Non-pigmented ciliary epithelial cell (primary cell): ENCODE results near the gene CEP170B.
"Not testable (repeated sequence)": the region's sequence is repeated elsewhere in the genome, so short reads cannot be mapped to it uniquely, and the experiment has no call there.

ENCODE experiments used
- DNase-seq: peaks from one replicate; pipeline ENCODE4 v3.0.0-alpha.2; 2010; ENCODE audit warnings: low read depth

Gene CEP170B

DNA sequence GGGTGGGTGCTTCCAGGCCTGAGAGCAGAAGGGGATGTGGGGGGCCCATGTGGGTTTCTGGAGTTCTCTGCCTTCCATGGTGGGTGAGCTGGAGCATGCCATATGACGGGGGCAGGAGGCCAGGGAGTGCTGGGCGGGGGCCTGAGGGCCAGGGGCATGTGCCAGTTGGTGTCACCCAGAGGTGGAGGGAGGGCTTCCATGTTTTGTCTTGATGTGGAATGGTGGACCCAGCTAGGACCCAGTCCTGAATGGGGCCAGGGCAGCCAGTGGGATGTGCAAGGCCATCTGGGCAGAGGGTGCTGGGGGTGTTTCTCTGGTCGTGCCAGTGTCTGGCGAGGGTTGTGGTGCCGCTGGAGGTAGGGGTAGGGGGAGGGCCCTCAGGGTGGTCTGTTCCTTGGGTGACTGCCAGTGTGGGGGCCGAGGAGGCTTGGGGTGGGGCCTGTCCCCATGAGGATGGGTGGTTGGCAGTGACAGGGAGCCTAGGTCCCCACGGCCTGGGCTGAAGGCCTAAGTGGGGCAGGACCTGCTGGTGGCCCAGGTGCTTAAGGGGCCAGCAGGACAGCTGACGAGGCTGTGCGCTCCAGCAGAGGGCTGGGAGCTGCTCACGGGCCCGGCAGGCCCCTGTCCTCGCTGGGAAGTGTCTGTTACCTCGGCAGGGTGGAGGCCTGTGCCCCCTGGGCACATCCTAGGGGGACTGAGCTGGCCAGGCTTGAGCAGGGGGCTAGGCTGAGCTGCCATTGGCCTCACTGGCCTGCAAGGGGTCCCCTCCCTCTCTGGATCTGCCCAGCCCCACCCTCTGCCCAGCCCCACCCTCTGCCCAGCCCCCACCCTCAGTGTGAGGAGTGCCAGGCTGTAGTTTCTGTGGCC lies 26.8 kb downstream of the CEP170B start:
- no peak for DNase-seq

DNA sequence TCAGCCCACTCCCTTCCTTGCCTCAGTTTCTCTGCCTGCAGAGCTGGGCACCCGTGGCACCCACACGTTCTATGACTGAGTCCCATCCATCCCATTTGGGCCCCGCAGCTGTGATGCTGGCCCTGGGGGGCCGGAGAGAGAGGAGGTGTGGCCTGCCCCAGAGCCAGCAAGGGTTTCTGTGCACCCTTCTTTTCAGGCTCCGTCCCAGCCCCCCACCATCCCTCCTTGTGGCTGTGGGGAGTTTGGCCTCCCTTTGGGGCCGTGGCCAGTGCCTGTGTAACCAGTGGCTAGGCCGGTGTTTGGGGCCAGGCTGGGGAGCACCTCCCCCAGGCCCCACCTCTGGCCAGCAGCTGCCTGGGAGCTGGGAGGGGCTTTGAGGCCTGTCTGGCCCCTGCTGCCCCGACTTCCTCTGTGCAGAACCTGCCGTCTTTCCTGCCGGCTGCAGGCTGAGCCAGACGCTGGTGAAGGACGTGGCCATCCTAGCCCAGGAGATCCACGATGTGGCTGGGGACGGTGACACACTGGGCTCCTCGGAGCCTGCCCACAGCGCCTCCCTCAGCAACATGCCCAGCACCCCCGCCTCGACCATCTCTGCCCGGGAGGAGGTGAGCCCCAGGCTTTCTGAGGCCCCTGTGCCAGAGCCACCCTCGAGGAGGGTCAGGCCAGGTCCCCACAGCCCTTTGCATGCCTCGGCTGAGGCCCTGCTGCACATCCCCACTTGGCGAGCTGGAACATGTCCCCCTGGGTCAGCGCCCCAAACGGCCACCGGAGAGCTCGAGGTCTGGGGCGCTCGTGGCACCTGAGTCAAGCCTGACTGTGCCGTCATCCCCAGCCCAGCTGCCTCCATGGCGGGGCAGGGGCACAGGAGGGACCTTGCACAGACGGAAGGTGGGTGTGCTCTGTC lies 27.7 kb downstream of the CEP170B start:
- DNase-seq, result no peak

DNA sequence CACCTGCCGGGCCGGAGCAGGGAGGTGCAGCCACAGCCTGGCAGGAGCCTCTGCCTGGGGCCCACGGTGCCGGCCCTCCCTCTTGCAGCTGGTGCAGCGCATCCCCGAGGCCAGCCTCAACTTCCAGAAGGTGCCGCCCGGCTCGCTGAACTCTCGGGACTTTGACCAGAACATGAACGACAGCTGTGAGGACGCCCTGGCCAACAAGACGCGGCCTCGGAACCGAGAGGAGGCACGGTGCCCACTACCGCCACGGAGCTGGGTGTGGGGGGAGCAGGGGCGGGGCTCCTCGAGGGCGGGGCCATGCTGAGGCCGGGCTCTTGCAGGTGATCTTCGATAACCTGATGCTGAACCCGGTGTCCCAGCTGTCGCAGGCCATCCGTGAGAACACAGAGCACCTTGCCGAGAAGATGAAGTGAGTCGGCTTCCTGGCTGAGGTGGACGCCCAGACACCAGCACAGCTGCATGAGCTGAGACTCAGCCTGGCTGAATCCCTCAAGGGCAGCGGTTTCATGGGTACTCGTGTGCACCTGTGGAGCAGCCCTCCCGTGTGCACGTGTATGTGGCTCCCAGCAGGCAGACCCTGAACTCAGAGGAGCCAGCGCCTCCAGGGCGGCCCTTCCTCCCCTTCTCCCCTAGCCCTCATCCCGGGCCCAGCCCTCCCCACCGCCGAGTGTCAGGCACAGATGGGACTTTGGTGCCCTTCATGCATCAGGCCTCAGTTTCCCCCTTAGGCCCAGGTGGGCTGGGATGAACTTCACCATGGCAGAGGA lies 28.6 kb downstream of the CEP170B start:
- no peak for DNase-seq

DNA sequence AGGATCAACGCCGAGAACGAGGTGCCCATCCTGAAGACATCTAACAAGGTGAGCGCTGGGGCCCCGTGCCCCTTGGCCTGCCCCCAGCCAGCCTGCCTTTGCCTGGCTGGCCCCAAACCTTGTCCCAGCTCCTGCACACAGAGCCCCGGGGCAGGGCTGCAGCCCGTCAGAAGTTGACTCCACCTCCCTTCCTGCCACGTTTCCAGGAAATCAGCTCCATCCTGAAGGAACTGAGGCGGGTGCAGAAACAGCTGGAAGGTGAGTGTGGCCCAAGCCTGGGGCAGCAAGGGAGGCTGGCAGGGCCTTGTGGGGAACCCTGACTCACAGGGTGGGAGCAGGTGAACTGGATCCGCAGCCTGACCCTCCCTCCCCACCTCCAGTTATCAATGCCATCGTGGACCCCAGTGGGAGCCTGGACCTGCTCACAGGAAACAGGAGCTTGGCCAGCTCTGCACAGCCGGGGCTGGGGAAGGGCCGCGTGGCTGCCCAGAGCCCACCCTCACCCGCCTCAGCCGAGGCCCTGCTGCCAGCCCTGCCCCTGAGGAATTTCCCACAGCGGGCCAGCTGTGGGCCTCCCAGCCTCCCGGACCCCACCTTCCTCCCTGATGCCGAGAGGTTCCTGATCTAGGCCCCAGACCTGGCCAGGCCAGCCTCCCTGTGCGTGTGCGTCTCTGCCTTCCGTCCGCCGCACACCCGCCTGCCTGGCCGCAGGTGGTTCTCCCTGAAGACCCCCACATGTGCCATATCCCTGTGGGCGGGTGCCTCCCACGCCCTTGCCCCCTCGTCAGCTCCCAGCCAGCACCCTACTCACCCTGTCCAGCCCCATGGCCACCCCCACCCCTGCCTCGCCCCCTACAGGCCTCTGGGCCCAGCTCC lies 29.5 kb downstream of the CEP170B start:
- no peak for DNase-seq

DNA sequence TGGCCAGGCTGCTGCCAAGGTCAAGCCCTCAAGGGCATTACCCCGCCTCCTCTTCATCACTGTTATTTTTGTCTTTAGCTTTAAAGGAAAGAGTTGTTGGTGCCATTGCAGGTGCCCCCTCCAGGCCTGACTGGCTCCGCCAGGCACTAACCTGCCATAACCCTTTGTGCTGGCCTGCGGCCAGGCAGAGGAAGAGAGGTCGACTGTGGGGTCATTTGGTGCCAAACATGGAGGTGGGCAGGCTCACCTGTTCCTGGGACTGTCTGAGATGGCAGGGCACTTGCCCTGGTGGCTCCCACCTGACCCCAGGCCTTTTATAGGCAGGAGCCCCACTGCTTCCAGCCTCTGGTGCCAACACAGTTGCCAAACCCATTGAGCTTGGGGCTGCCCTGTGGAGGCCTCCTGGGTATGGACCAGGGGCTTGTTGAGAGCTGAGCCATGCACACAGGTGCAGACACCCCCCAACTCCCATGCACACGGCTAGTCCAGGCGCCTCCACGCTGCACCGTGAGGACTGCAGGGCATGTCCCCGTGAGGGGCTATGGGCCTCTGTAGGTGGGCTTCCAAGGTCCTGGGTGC lies 30.2 kb downstream of the CEP170B start:
- DNase-seq, result no peak

DNA sequence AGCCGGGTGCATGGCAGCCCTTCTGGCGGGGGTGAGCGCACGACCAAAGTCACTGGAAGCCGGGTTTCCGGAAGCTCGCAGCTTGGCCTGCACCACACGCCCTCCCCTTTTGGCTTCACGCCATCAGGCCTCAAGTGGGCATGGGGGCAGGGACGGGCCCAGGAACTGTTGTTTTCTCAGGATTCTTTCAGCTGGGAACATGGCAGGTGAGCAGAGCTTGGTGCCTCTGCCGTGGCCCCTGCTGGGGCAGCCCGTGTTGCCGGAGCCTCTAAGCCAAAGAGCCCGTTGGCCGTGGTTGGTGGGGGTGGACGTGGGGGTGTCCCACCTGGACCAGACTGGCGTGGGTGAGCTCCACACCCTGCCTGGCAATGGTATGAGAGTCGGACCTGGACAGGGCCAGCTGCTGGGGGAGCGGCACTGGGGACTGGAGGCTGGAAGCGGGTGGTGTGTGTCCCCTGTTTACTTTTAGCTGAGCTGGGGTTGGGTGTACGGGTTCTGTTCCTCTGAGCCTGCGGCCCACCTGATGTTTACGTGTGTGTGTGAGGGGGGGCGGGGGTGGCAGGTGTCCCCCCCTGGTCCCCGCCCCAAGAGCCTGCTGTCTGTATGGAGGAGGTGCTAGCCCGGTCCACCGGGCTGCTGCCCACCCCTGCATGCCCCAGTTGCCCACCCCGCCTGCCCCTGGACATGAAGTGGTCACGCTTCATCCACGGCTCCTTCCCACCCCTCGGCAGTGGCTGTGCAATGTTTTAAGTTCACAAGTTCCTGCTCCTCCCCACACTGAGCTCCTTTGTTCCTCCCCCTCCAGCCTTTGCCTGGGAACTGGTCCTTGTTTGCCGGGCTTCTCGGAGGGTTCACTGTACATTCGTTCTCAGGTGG lies 31.0 kb downstream of the CEP170B start:
- DNase-seq, result no peak

DNA sequence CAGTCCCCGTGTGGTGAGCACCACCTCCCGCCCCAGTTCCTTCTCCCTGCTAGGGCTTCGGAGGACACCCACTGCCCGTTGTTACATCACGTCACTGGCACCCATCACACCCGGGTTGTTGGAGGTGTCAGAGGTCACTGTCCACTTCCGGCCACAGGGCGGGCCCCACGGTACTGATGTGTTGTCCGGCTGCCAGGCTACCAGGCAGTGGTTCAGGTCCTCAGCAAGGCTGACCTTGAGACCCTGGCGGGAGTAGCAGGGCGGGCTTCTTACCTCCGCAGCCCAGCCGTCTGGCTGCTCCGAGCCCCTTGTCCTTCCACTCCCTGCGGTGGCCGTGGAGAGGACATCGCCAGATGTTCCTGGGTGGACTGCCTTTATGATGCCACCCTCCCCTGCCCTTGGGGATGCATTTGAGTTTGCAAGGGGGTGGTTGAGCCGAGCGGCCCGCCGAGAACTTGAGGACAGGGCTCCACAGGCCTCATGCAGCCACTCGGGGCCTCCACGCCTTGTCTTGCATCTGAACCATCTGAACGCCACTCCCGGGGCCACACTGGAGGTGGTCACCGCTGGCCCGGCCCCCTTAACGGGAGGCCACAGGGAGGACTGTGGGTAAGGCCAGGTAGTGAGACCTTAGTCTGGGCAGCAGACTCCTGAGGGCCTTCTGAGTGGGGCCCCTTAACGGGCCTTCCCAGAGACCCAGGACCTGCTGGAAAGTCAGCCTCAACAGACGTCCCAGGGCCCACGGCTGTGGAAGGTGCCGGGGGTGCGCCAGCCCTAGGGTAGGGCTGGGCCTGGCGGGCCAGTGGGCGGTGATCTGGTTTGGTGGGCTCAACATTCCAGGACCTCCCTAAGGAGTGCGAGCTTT lies 32.5 kb downstream of the CEP170B start:
- no peak for DNase-seq

DNA sequence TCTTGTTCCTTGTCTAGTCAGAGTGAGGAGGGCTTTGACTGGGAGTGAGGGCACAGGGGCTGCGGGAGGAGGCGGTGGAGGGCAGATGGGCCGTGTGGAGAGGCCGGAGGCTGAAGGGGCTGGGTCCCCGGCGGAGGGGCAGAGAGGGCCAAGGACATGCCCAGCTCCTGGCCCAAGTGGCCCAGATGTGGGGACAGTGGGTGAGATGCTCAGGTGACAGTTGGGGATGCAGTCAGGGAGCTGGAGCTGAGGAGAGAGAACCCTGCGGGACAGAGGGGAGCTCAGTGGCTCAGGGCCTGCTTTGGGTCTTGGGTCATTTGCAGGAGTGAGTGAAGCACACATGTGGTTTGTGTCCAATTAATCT lies 33.1 kb downstream of the CEP170B start:
- no peak for DNase-seq

DNA sequence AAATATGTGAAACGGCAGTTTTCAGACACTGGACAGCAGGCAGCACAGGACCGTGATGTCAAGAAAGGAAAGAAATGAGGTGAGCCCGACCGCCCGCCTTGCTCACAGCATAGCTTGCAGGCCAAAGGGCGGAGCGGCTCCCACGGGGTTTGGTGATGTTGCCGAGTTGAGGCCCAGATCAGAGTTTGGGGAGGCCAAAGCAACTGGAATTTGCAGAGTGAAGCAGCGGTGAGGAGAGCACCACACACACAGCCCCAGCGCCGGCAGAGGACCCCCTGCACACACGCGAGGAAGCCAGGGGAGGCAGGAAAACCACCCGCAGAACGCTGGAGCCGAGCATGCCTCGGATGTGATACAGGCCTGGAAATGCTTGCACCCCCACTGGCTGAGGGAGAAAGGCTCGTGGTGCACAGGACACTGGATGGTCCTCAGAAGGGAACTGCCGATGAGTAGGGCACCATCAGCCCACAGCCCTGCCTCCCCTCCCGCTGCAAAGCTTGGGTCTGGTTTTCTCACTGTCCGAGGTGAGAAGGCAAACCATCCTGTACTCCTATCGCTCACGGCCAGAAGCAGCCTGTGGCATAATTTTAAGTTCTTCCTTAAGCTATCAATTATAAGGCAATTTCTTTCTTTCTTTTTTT lies 33.9 kb downstream of the CEP170B start:
- DNase-seq, result no peak

DNA sequence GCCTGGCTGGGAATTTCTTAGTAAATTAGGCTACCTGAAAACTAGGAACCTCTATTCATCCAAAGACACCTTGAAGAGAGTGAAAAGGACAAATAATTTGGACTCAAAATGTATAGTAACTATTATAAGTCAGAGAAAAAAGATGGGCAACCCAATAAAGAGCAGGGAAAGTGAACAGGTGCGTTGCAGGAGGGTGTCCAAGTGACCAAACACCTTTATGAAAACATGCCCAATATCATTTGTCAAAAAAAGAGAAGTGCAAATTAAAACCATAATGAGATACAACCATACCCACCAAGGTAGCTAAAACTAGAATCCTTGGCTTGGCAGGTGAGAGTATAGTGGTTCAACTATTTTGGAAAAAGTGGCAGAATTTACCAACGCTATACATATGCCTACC lies 34.7 kb downstream of the CEP170B start:
- no peak for DNase-seq

DNA sequence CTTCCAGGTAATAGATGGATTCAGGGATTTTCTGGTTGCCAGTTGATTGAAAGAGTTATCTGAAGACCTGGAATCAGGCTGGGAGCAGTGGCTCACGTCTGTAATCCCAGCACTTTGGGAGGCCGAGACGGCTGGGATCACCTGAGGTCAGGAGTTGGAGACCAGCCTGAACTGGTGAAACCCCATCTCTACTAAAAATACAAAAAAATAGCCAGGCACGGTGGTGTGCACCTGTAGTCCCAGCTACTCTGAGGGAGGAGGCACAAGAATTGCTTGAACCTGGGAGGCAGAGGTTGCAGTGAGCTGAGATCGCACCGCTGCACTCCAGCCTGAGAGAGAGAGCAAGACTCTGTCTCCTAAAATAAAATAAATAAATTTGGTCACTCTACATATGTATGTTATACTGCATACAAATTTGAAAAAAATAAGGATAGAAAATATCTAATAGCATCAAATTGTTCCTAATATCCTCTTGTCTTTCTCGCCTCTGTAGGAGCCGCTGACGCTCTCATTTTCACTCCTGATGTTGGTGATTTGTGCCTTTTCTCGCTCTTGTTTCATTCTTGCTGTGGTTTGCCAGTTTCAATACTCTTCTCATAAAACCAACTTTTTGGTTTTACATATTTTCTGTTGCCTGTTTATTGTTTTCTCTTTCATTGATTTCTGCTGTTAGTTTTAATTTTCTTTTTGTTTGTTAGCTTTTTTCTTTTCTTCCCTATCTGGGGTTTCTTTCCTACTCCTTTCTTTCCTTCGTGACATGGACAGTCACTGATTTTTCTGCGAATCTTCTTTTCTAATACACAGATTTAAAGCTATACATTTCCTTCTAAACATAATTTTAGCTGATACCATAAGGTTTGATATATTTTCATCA lies 35.8 kb downstream of the CEP170B start:
- DNase-seq, result no peak

DNA sequence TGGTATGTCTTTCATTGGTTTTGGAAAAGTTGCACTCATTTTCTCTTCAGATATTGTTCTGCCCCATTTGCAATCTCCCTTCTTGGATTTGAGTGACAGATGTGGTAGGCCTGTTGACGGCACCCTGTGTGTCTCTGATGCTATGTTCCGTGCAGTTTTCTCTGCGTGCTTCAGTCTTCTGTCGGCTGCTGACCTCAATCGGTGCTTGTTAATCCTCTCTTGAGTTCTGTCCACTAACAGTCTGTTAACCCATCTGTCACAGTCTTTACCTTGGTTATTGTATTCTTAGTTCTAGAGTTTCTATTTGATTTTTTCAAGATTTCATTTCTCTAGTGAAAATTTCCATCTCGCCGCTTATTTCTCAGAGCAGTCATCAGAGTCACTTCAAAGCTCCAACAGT lies 38.9 kb downstream of the CEP170B start:
- DNase-seq, result no peak

DNA sequence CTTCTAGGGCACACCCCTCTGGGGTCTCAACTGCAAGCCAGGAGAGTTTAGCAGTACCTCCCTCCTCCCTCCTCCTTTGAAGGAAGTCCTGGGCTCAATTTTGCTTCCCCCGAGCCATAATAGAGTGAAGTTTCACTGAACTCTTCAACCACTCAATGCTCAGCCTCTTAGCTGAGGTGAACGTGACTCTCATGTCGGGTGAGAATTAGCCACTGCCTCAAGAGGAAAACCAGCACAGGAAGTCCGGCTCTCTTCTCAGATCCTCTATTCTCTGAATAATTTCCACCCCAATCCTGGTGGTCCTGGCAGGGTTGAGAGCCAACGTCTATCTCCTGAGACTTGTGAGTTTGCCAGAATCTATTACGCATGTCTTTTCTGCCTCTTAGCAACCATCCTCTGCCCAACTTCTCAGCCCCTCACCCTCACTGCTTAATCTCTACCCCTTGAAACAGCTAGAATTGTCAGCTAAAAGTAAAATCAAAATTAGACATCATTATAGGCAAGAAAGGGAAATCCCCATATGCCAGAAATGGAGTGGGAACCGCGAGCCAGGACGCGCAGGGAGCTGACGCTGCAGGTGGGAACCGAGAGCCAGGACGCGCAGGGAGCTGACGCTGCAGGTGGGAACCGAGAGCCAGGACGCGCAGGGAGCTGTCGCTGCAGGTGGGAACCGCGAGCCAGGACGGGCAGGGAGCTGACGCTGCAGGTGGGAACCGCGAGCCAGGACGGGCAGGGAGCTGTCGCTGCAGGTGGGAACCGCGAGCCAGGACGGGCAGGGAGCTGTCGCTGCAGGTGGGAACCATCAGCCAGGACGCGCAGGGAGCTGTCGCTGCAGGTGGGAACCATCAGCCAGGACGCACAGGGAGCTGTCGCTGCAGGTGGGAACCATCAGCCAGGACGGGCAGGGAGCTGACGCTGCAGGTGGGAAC lies 39.8 kb downstream of the CEP170B start:
- DNase-seq, result not testable (repeated sequence)

DNA sequence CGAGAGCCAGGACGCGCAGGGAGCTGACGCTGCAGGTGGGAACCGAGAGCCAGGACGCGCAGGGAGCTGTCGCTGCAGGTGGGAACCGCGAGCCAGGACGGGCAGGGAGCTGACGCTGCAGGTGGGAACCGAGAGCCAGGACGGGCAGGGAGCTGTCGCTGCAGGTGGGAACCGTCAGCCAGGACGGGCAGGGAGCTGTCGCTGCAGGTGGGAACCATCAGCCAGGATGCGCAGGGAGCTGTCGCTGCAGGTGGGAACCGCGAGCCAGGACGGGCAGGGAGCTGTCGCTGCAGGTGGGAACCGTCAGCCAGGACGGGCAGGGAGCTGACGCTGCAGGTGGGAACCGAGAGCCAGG lies 40.5 kb downstream of the CEP170B start:
- DNase-seq, result not testable (repeated sequence)

DNA sequence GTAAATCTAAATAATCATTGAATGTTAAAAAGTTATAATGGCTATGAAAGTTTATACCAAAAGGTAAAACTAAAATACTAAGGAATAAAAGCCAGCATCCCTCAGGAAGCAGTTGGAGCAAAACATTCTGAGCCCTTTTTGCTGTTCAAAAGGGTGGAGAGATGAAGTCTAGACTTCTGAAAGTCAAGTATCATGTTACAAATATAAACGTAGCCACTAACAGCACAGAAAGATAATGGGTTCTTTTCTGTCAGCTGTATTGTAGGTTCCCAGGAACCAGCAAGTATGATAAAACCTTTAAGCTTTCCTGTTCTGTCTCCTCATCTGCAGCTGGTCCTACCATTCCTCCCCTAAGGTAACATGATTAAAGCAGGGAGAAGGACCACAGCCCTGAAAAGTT lies 43.2 kb downstream of the CEP170B start:
- no peak for DNase-seq

DNA sequence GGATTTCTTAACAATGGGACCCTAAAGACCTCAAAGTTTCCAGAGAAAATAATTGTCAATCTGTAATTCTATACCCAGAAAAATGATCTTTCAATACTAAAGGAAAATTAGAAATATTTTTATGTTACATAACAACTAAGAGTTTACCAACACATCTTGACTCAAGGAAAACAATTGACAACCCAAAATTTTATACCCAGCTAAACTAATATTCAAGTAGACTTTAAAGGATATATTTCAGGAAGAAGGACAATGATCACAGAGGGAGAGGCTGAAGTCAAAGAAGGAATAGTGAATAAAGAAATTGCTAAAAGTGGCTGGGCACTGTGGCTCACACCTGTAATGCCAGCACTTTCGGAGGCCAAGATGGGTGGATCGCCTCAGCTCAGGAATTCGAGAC lies 47.0 kb downstream of the CEP170B start:
- DNase-seq, result no peak

DNA sequence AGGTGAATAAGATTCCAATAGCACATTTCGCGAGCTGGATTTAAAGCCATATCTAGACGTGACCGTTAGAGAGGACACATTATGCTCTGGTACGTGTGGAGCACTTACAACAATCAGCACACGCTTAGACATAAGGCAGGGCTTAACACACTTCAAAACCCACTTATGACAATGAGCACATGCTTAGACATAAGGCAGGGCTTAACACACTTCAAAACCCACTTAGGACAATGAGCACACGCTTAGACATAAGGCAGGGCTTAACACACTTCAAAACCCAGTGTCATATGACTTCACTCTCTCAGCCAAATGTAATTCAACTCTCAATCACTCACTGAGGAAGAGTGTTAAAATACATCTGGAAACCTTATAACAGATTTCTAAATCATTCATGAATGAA lies 48.4 kb downstream of the CEP170B start:
- DNase-seq, result no peak
